Measurements from ENCODE around the gene PDZK1IP1. TPM values are rescaled to one million over a fixed set of nuclear protein-coding genes. Genes with fewer than 3 reads are reported as not detected.
"Not testable (repeated sequence)": the region's sequence is repeated elsewhere in the genome, so short reads cannot be mapped to it uniquely, and the experiment has no call there.

Gene PDZK1IP1
- total RNA-seq, 1 donor from 2014 or later = 1.3 TPM

DNA sequence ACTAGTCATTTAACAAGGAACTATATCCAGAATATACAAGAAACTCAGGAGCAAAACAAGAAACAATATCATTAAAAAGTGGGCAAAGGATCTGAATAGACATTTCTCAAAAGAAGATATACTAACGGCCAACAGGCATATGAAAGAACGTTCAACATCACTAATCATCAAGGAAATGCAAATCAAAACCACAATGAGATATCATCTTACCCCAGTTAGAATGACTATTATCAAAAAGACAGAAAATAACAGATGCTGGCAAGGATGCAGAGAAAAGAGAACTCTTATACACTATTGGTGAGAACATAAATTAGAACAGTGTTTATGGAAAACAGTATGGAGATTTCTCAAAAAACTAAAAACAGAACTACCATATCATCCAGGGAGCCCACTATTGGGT, 13.7 kb upstream of the PDZK1IP1 start:
- not testable (repeated sequence) for DNase-seq (ENCODE audit: low spot score); ATAC-seq

DNA sequence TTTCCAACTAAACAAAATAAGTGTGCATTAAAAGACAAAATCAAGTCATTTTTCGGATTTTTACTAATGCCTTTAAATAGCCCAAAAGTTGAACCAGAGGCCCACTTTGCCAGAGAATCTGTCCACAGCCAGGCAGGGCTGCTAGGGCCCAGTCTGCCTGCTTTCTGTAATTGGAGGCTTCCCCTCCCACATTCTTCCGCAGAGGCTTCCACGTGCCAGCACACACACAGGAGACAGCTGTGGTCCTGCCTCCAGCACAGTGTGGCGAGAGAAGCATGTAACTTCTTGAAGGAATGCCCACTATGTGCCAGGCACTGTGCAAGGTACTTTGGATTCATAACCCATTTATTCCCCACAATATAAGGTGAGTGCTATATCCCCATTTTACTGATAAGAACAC, 11.3 kb upstream of the PDZK1IP1 start:
- DNase-seq (ENCODE audit: low spot score) (no peak), ATAC-seq (no peak)

DNA sequence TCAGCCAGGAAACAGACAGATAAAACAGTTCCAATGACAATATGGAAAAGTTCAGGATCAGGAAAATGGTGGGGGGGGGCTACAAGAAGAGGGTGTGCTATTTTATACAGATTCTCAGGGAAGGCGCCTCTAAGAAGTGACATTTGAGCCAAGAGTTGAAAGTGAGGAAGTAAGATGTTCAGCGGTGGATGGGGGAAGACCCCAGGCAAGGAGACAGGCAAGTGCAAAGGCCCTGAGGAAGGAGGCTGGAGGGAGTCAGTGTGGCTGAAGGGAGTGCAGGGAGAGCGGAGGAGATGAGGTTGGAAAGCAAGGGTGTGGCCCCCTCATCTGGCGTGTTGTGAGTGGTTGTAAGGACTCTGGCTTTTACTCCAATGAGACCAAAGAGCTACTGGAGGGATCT, 8.4 kb upstream of the PDZK1IP1 start:
- no peak for ATAC-seq

DNA sequence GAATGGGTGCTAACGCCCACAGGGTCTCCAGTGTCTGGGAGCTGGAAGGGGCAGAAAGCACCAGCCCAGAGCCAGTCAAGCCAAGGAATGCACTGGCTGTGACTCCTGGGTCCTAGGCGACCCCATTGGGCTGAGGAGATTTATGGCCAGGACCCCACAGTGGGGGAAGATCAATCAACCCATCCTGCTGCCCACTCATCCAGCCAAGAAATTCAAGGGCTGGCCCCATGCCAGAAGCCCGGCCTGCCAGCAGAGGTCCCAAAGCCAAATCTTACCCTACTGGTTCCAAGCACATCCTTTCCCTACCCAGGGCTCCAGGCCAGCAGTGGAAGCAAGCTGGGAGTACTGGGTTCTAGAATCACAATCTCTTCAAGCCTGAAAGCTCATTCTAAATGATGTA, 6.8 kb upstream of the PDZK1IP1 start:
- ATAC-seq (no peak), DNase-seq (ENCODE audit: low spot score) (no peak)

More for the DNA sequence above, 8.4 kb upstream of the PDZK1IP1 start:
- DNase-seq (ENCODE audit: low spot score) = no peak

DNA sequence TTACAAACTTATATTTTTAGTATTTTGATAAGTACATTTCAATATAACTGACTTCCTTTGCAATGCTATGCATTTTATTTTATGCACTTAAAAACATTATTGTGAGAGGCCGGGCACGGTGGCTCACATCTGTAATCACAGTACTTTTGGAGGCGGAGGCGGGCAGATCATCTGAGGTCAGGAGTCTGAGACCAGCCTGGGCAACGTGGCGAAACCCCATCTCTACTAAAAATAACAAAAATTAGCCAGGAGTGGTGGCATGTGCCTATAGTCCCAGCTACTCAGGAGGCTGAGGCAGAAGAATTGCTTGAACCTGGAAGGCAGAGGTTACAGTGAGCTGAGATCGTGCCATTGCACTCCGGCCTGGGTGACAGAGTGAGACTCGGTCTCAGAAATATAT, 6.1 kb upstream of the PDZK1IP1 start:
- DNase-seq (ENCODE audit: low spot score); ATAC-seq: not testable (repeated sequence)

DNA sequence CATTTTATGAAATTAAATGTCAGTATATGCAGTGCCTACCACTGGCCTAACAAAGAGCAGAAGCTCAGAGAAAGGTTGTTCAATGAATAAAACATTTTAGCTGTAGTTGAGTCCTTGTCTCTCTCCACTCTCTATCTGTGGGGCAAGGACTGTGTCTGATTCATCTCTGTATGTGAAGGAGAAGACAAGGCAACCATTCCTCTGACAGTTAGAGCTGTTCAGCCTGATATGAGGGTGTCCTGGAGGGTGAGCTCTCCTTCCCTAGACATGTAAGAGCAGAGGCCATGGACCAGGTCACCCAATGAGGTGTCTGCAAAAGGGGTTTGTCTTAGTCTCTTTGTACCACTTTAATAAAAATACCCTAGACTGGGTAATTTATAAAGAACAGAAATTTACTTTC, 4.5 kb upstream of the PDZK1IP1 start:
- DNase-seq (ENCODE audit: low spot score) = peak; percentile 1

DNA sequence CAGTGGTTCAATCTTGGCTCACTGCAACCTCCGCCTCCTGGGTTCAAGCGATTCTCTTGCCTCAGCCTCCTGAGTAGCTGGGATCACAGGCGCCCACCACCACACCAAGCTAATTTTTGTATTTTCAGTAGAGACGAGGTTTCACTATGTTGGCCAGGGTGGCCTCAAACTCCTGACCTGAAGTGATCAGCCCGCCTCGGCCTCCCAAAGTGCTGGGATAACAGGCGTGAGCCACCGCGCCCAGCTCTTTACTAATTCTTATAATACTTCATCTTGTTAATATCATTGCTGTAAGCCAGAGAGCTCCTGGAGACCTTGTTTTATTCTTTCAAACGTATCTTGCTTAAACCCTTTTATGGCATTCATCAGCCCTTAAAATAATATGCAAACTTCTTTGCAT, 3.7 kb upstream of the PDZK1IP1 start:
- peak; percentile 16 for DNase-seq (ENCODE audit: low spot score)

More for the DNA sequence above, 4.5 kb upstream of the PDZK1IP1 start:
- no peak for ATAC-seq

DNA sequence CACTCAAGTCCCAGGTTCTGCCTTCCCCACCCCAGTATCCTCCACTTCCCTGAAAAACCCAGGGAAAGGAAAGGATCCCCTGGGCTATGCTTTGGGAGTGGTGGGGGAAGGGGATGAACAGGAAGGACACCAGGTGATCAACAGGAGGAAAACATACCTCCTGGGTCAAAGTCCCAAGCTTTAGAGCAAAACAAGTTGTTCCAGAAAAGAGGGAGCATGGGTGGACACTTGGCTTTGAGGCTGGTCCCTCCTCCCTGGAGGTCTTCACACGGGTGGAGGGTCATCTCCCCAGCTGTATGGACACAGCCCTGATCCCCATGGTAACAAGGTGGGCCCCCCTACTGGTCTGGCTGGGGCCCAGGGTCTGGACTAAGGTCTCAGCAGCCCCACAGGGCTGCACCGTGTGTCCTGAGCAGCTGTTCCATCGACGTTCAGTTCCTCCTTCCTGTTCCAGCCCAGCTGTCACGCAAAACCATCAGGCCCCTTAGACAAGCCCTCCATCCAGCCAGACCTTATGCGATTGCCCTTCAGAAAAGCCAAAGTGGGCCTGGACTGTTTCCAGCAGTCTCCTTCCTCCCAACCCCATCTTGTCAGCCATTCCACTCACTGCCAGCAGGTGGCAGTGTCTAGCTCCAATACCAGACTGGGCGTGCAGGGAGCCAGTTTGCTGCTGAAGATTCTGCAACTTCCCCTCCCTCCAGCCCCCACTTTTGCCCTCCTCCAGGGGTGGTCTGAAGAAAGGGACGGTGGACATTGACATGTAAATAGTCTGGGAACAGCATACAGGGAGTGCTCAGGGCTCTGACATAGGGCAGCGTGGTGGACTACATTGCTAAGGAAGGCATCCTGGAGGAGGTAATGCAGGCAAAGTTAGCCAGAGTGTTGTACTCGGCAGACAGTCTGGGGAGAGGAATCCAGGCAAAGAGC, 2.9 kb upstream of the PDZK1IP1 start:
- DNase-seq (ENCODE audit: low spot score) (peak; percentile 70), ATAC-seq (peak; percentile 87)

More for the DNA sequence above, 3.7 kb upstream of the PDZK1IP1 start:
- ATAC-seq = not testable (repeated sequence)

DNA sequence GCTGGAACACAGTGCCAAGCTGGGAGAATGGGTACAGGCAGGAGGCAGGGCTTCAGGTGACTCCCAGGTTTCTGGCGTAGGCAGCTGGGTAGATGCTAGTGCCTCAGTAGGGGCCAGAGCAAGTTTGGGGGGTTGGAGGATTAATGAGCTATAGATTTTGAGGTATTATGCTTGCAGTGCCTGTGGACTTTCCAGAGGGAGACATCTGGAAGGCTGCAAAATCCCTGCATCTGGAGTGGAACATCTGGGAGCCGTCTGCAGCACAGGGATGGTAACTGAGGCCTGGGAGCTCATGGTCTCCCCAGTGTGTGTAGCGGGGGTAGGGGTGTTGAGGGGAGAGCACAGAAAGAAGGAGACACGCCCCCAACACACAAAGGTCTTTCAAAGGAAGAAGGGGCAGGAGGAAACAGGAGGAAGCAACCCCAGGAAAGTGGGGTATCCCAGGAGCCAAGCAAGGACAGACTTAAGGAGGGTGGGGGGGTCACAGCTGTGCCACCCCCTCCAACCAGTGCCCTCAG, 2.2 kb upstream of the PDZK1IP1 start:
- ATAC-seq (no peak), DNase-seq (ENCODE audit: low spot score) (peak; percentile 27)

DNA sequence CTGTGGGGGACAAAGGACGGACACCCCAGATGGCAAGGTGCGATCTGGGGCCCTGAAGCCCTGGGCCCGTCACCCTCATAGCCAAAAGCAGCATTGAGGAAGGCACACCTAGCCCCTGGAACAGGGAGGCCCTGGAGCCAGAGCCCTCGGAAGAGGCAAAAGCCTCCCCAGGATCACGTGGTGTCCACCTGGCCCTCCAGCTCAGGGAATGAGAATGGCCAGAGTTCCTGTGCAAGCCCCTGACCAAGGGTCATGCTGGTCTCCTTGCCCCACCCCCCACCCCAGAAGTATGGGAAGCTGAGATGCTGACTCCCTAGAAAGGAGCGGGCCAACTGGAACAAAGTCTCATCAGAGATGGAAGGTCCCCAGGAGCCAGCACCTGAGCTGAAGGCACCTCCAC, 1.0 kb upstream of the PDZK1IP1 start:
- ATAC-seq (no peak), DNase-seq (ENCODE audit: low spot score) (peak; percentile 38)

DNA sequence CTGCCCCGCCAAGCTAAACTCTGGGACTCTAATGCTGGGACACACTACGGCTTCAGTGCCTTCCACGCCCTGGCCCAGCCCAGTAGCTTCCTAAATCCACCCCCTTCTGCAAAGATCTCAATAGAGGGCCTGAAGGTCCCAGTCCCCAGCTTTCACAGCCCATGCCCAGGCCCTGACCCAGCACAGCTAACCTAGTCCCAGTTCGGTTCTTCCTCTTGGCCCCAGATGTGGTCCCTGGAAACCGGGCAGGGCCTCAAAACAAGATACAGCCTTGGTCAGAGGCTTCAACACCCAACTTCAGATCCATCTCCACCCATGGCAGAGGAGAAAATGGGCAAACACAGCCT, 646 bp upstream of the PDZK1IP1 start:
- ATAC-seq (no peak), DNase-seq (ENCODE audit: low spot score) (no peak)

DNA sequence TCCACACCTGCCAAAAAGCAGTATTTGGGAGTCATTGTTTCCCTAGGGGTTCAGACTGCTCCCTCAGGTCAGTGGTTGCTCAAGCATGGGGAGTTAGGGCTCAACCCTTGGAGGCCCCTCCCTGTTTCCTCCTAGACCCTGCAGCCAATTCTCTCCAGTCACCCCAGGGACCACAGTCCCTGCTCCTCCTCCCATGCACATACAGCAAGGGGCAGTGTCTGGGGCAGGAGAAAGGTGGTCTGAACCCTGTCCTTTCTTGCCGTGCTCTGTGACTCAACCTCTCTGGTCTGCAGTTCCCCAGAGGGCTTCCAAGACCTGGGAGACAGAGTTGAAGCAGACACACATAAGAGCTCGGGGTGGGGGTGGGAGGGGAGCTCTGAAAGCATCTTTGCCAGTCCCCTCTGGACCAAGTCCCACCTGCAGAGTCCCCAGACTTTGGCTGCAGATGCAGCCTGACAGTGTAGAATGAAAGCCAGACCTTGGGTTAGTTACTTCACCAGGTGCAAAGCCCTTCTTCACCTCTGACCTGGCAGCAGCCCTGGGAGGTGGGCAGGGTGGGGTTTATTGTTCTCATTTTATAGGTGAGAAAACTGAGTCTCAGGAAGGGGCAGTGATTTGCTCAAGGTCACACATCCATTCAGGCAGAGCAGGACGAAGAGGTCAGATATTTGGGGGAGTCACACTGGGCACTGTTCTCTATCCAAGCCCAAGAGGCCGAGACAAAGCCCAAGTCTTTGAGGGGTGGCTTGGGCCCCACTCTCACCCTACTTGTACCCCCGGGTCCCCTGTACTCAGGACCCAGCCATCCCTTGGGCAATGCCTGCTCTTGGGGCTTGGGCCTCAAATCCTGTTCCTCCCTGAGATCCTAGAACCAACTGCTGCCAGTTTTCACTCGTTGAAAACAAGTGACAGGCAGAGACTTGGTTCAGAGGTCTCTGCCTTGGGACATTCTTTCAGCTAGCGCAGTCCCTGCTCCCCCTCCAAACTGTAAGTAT, 748 bp downstream of the PDZK1IP1 start:
- peak; percentile 31 for DNase-seq (ENCODE audit: low spot score)
- no peak for ATAC-seq

DNA sequence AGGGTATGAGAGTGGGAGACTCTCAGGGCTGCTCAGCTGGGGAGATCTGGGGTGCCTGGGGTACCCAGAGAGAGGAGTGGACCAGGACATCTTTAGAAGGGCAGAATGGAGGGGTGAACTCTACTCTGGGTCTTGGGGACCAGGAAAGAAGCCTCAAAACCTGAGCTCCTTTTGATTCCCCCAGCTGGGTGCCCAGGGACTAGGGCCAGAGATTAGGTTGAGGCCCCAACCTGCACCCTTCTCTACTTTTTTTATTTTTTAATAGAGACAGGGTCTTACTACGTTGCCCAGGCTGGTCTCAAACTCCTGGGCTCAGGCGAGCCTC, 1.9 kb downstream of the PDZK1IP1 start:
- DNase-seq (ENCODE audit: low spot score) (no peak), ATAC-seq (no peak)

DNA sequence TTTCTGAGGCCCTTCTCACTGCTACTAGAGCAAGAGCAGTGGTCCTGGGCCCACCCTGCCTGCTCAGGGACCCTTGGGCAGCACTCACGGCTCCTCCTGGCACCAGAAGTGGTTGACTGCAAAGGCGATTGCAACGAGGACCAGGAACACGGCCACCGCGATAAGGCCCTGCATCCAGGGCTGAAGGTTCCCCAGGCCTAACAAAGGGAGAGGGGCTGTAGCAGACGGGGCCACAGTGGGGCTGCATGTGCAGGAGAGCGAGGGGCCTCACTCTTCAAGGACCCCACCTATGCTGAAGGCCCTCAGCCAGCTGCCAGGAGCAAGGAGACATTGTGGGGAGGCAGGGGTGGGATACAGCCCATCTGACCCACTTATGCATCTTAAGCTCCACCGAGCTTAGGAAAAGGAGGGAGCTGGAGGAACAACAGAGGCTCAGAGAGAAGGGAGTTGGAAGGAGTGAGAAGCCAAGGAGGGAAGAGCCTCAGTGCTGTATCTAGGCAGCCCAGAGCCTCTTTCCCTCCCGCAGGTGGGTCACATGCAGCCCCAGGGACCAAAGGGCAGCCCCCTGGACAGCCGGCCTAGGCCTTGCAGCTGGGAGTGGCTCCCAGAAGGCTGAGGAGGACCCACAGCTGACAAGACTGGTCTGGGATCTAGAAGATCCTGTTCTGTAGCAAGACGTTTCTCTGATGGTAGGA, 2.5 kb downstream of the PDZK1IP1 start:
- no peak for ATAC-seq
- peak; percentile 38 for DNase-seq (ENCODE audit: low spot score)

DNA sequence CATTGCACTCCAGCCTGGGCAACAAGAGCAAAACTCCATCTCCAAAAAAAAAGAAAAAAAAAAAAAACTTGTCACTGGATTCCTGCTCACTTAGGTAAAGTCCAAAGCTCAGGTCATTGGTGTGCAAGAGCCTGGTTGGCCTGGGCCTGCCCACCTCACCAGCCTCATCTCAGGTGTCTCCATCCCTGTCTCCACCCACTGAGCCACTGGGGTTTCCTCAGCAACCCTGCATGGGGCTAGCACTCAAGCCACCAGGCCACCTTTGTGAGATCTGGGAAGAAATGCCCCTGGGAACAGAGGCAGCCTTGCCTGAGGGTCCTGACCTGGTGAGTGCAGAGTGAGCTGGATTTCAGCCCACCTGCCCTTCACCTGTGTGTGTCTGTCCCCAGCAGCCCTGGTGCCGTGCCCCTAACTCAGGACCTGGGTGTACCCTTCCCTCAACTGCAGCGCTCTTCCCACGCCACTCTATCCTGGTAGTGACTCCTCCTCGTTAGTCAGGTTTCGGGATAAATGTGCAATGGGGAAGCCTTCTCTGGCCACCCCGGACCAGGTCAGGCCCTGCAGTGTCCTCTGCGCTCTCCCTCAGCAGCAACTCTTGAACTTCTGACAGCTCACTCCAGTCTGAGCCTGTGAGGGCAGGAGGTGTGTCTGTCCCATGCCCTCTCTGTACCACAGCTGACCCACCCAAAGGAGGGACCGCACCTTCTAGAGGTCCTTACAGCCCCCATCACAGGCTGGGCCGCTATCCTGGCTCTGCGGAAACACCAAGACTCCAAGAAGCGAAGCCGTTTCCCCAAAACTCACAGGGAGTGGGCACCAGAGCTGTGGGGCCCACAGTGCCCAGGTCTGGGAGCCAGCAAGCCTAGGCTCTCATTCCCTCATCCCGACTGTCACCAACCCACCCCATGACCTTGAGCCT, 3.3 kb downstream of the PDZK1IP1 start:
- ATAC-seq = peak; percentile 18
- DNase-seq (ENCODE audit: low spot score) = peak; percentile 29

DNA sequence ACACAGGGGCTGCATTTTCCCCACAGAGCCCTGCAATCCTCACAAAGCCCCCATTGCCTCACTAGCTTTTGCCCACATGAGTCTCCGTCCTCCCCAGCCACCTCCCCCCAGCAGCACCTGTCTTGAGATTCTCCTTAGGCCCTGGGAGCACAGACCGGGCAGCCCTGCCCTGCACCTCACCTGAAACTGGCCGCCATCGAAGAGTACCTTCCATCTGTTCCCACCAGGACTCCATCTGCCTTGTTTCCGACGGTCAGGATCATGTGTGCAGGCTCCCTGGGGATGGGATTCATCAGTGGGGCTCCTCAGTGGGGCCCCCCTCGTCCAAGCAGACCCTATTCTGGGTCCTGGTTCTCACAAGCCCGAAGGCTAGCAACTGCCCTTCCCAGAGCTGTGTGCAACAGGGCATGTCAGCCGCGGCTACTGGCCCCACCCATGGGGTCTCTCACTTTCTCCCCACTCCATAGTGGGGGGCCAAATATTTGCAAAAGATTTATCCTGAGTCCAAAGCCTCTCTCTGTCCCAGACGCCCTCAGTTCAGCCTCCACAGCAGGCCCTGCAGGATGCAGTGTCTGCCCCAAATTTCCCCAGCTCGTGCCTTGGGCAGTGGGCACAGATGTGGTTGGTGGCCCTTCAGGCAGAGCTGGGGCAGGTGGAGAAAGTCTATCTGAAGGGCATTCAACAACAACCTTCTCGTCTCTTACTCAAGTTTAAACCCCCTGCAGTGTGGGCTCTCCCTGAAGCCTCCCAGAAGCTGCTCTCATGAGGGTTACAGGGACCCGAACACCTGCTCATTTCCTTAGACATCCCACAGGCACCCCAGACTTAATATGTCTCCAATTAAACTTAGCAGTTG, 4.8 kb downstream of the PDZK1IP1 start:
- peak; percentile 36 for DNase-seq (ENCODE audit: low spot score)
- no peak for ATAC-seq

DNA sequence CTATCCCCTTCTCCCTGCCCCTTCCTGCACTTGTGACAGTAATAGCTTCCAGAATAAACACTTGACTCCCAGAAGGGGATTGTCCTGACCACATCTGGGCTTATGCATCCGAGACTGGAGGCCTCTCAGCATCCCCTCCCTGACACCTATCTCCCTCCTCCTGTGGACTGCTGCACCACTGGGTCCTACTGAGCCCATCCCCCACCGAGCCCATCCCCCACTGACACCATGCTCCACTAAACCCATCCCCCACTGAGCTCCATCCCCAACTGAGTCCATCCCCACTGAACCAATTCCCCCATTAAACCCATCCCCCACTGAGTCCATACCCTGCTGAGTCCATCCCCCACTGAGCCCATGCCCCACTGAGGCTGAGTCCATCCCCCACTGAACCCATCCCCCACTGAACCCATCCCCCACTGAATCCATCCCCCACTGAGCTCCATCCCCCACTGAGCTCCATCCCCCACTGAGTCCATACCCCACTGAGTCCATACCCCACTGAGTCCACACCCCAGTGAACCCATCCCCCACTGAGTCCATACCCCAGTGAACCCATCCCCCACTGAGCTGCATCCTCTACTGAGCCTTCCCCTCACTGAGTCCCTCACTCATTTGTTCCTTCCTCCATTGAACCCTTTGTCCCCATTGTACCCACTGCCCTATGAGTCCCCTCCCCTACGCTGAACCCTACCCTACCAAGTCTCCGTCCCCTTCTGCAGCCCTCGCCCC, 5.6 kb downstream of the PDZK1IP1 start:
- DNase-seq (ENCODE audit: low spot score) (peak; percentile 24), ATAC-seq (no peak)

Measured in left lobe of liver (tissue), 2 donors.